Measurements from ENCODE around the gene TBC1D9B. TPM values are rescaled to one million over a fixed set of nuclear protein-coding genes. Genes with fewer than 3 reads are reported as not detected.

TBC1D9B gene
- polyA plus RNA-seq, 2 of the 4 experiments (the other 2 are of a cell fraction) = 37.2 to 64.7 TPM

DNA sequence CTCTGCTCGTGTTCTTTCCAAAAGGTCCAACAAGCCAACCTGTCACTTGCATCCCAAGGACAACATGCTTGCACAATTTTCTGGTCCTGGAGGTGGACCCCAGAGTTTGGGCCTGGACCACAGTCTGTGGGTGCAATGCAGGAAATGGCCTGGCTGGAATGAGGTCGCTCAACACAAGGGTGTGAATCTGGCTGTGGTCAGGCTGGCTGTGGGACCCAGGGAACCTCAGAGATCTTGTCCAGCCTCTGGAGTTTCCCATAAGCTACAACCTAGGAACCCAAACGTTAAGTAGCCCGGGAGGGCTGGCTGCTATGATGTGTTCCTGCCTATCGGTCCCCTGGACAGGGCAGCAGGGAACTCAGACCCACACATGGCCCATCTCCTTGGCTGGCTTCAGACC is 15.4 kb downstream of the TBC1D9B start:
- Histone ChIP-seq H3K27ac (no peak overlapping the region), H3K4me3 (no peak overlapping the region), H3K4me2 (no peak overlapping the region), H3K9me3 (no peaks in the 10 kb centered on the region), H3K4me1 (no peaks in the 10 kb centered on the region)
- TF ChIP-seq CEBPB (IDR thresholded peaks at IDR 0.05) (no peak), MAZ (IDR thresholded peaks at IDR 0.05; ENCODE audit: borderline replicate concordance, low read depth, low read length) (no peak), FOSL2 (IDR thresholded peaks at IDR 0.05) (no peak), FOSL2 (CRISPR knock-in tag; IDR thresholded peaks at IDR 0.05) (no peak), CHD4 (IDR thresholded peaks at IDR 0.05; ENCODE audit: borderline replicate concordance) (no peak)
- 92% methylated on average over 5 of the region's 5 CpGs for WGBS (ENCODE audit: missing lambda C conversion rate)
- no peak for DNase-seq (ENCODE audit: low read depth in 1 of 2, low spot score in 1 of 2)
- ChIA-PET POLR2A (no interaction called here), CTCF (interaction anchor here (2.2 kb wide), 2 partner anchors 10 to 15 kb away, joined by 5 to 6 read pairs; no protein-coding TSS in a partner anchor)
- no peak for FAIRE-seq
- ATAC-seq = peak in 1 of 2 experiments; percentile 58; a peak in 3 of 6 replicates

DNA sequence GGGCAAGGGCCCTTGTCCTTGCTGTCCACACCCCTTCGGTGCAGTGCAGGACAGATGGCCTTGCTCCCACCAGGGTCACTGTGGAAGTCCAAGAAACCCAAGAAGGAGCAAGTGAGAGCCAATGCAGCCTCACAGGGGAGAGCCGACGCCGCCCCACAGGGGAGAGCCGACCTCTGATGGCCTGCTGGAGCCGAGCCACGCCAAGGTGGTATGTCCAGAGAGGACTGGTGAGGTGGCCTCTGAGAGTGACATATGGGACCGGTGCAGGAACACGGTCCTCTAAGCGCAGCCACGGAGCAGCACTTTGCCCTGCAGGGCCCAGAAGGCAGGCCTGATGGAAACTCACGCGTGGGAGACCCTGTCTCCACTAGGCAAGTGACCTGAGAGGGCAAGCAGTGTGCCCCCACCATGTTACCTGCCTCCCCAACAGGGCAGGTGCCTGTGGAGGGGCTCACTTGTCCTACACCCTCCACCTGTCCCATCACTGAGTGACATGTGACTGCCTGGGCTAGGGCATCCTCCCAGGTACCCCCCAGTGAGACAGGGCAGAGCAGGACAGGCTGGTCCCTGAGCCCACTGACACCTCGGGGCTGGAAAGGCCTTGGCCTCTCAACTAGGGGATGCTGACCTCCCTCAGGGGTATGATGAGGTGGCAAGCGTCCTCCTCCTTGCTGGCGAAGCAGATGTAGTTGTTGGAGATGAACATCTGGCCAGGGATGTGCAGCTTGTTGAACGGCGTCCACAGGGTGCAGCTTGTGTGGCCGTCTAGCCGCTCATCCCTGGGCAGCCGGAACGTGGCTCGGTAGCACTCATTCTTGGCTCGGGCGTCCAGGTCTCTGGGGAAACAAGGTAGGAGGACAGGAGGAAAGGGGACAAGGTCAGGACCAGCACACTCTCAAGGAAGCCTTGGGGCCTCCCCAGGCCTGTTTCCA is 16.7 kb downstream of the TBC1D9B start:
- ATAC-seq (no peak), DNase-seq (ENCODE audit: low read depth in 1 of 2, low spot score in 1 of 2) (no peak), FAIRE-seq (no peak)
- Histone ChIP-seq H3K4me1 (no peaks in the 10 kb centered on the region), H3K4me2 (no peak overlapping the region), H3K9me3 (peaks cover 3% of the 10 kb centered on the region; the same call in 1 of the 3 replicates), H3K27ac (no peak overlapping the region), H3K4me3 (no peak overlapping the region)
- TF ChIP-seq NR3C1 (IDR thresholded peaks at IDR 0.05) = no peak
- no peak for TF ChIP-seq BCL3 (IDR thresholded peaks at IDR 0.05)
- TF ChIP-seq NPAS2 (CRISPR knock-in tag; IDR thresholded peaks at IDR 0.05; ENCODE audit: borderline replicate concordance) = no peak
- TF ChIP-seq, protein P1, sequence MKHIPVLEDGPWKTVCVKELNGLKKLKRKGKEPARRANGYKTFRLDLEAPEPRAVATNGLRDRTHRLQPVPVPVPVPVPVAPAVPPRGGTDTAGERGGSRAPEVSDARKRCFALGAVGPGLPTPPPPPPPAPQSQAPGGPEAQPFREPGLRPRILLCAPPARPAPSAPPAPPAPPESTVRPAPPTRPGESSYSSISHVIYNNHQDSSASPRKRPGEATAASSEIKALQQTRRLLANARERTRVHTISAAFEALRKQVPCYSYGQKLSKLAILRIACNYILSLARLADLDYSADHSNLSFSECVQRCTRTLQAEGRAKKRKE (CRISPR knock-in tag; IDR thresholded peaks at IDR 0.05; ENCODE audit: low read depth) = no peak
- no peak for TF ChIP-seq SMC3 (IDR thresholded peaks at IDR 0.05)
- no peak for TF ChIP-seq JUN (IDR thresholded peaks at IDR 0.05)
- no peak for TF ChIP-seq RNF2 (IDR thresholded peaks at IDR 0.05; ENCODE audit: borderline replicate concordance, low read depth)
- TF ChIP-seq CHD4 (IDR thresholded peaks at IDR 0.05; ENCODE audit: borderline replicate concordance) = no peak
- no peak for TF ChIP-seq ZFP36 (IDR thresholded peaks at IDR 0.05; ENCODE audit: borderline replicate concordance, partially characterized antibody)
- no peak for TF ChIP-seq TFCP2L1 (CRISPR knock-in tag; IDR thresholded peaks at IDR 0.05)
- no peak for TF ChIP-seq NFE2L2 (conservative IDR thresholded peaks at IDR 0.05; ENCODE audit: low read length)
- TF ChIP-seq CTCF (IDR thresholded peaks at IDR 0.05) = no peak
- no peak for TF ChIP-seq FOSB (CRISPR knock-in tag; IDR thresholded peaks at IDR 0.05)
- TF ChIP-seq MAZ (IDR thresholded peaks at IDR 0.05; ENCODE audit: borderline replicate concordance, low read depth, low read length) = no peak
- TF ChIP-seq RAD21 (conservative IDR thresholded peaks at IDR 0.05 in 1 of 2, IDR thresholded peaks at IDR 0.05 in 1 of 2) = no peak
- no peak for TF ChIP-seq CHD2 (IDR thresholded peaks at IDR 0.05; ENCODE audit: low read length, partially characterized antibody)
- TF ChIP-seq MAX (IDR thresholded peaks at IDR 0.05) = no peak
- CTCF ChIA-PET = interaction anchor here (0.9 to 2.2 kb wide), 2 partner anchors 9 to 11 kb away, joined by 4 to 6 read pairs; no protein-coding TSS in a partner anchor
- WGBS (ENCODE audit: missing lambda C conversion rate) = 93% methylated on average over 24 of the region's 25 CpGs
- POLR2A ChIA-PET = no interaction called here

Measured in A549 (cell line).